ENCODE measurements around the gene SGSM1. TPM values are rescaled to one million over a fixed set of nuclear protein-coding genes. Genes with fewer than 3 reads are reported as not detected.

SGSM1 gene
- total RNA-seq, 1 experiment from 2014 or later, result 4.3 TPM

DNA sequence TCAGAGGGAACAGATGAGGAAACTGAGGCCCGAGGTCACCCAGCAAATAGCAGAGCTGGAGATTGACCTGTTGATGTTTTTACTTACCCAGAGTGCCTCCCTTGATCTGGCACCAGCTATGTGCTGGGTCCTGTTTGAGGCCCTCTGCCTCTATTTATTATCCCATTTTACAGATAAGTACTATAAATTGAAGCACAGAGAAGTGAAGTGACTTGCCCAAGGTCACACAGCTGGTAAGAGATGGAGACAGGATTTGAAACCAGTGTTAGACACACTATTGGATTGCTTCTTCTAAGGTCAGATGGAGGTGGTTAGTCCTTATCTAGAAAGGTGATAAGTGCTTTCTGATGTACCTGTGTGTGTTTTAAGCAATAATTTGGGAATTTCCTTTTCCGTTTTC is 13.5 kb downstream of the SGSM1 start:
- no peaks in the 10 kb centered on the region for H3K4me1 ChIP-seq (ENCODE audit: insufficient read depth, low read length)
- no peak overlapping the region for H3K18ac ChIP-seq (ENCODE audit: insufficient read length, low read depth, low read length)
- no peaks in the 10 kb centered on the region for H3K79me1 ChIP-seq (ENCODE audit: insufficient read depth, low read depth, low read length, poor library complexity, severe bottlenecking)
- no peaks in the 10 kb centered on the region for H3K27me3 ChIP-seq (ENCODE audit: insufficient read depth, low read length)
- no peaks in the 10 kb centered on the region; the same call in 1 of the 2 replicates for H3K27me3 Mint-ChIP-seq (ENCODE audit: low read depth)
- no peaks in the 10 kb centered on the region for H3K9me3 ChIP-seq (ENCODE audit: control insufficient read depth, low read depth, low read length)
- no peak overlapping the region for H4K8ac ChIP-seq (replicated peaks; ENCODE audit: insufficient read length, low read depth, low read length)
- H3K4me1 Mint-ChIP-seq, result no peaks in the 10 kb centered on the region
- no peaks in the 10 kb centered on the region for H3K23me2 ChIP-seq (ENCODE audit: insufficient read length, low read depth, low read length, poor library complexity, severe bottlenecking)
- no peak overlapping the region for H3K27ac Mint-ChIP-seq
- no peak overlapping the region for H2AFZ ChIP-seq (ENCODE audit: low read length)
- H2BK15ac ChIP-seq (ENCODE audit: low read depth, low read length), result no peak overlapping the region
- no peak overlapping the region for H4K5ac ChIP-seq (ENCODE audit: insufficient read length, low read depth, low read length)
- H3K4me3 Mint-ChIP-seq, result no peak overlapping the region
- H3K27ac ChIP-seq (ENCODE audit: insufficient read length, low read depth, low read length), result no peak overlapping the region
- H3K56ac ChIP-seq (ENCODE audit: insufficient read length, low read depth, low read length), result no peak overlapping the region
- H3K9me3 Mint-ChIP-seq, result peaks cover 5 to 10% of the 10 kb centered on the region in 2 experiments
- no peak overlapping the region for H3K9ac ChIP-seq (ENCODE audit: extremely low read depth, insufficient read length, low read length)
- TF ChIP-seq, protein P1, sequence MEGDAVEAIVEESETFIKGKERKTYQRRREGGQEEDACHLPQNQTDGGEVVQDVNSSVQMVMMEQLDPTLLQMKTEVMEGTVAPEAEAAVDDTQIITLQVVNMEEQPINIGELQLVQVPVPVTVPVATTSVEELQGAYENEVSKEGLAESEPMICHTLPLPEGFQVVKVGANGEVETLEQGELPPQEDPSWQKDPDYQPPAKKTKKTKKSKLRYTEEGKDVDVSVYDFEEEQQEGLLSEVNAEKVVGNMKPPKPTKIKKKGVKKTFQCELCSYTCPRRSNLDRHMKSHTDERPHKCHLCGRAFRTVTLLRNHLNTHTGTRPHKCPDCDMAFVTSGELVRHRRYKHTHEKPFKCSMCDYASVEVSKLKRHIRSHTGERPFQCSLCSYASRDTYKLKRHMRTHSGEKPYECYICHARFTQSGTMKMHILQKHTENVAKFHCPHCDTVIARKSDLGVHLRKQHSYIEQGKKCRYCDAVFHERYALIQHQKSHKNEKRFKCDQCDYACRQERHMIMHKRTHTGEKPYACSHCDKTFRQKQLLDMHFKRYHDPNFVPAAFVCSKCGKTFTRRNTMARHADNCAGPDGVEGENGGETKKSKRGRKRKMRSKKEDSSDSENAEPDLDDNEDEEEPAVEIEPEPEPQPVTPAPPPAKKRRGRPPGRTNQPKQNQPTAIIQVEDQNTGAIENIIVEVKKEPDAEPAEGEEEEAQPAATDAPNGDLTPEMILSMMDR (conservative IDR thresholded peaks at IDR 0.05), result no peak
- no peak overlapping the region for H3K14ac ChIP-seq (ENCODE audit: insufficient read depth, low read length)
- no peak overlapping the region for H2AK5ac ChIP-seq (ENCODE audit: insufficient read length, low read length)
- no peak overlapping the region for H3K4ac ChIP-seq (ENCODE audit: low read depth, low read length)
- peaks cover 10 to 12% (median 12%) of the 10 kb centered on the region in 3 experiments for H3K36me3 Mint-ChIP-seq (ENCODE audit: insufficient read depth in 1 of 3, low read depth in 3 of 3)
- no peak overlapping the region for H2BK12ac ChIP-seq (ENCODE audit: insufficient read length, low read depth, low read length)
- no peak overlapping the region for H2BK20ac ChIP-seq (ENCODE audit: low read depth, low read length, poor library complexity, severe bottlenecking)
- no peak overlapping the region for H4K91ac ChIP-seq (ENCODE audit: insufficient read length, low read depth, low read length)
- no peak overlapping the region for H2BK5ac ChIP-seq (ENCODE audit: insufficient read length, low read length)
- no peak overlapping the region for H3K23ac ChIP-seq (ENCODE audit: insufficient read length, low read depth, low read length)
- H2BK120ac ChIP-seq (ENCODE audit: low read depth, low read length, poor library complexity, severe bottlenecking), result no peak overlapping the region
- no peak overlapping the region for H3K4me2 ChIP-seq (ENCODE audit: insufficient read depth, insufficient read length, low read length)
- H3K79me2 ChIP-seq (ENCODE audit: insufficient read depth, low read length), result peaks cover 2% of the 10 kb centered on the region; the same call in 1 of the 2 replicates
- H4K20me1 ChIP-seq (ENCODE audit: control insufficient read depth, insufficient read depth, insufficient read length), result no peaks in the 10 kb centered on the region
- no peak for DNase-seq
- no peak overlapping the region for H3T11ph ChIP-seq (ENCODE audit: low read length)
- whole genome bisulfite sequencing (ENCODE audit: extremely low coverage, insufficient read length, low lambda C conversion rate), result no CpG with 5 or more reads among the region's 2 CpGs
